ENCODE results near the gene CD247.

CD247 gene

GRCh38 chr1:167538657-167539056 is 20.3 kb upstream of the CD247 start:
- H3K27ac ChIP-seq (ENCODE audit: low read depth, low read length): no peak overlapping the region

GRCh38 chr1:167533851-167534300 is 15.5 kb upstream of the CD247 start:
- no peak overlapping the region for H3K9ac ChIP-seq (ENCODE audit: low read length)
- no peaks in the 10 kb centered on the region for H3K36me3 ChIP-seq (ENCODE audit: insufficient read depth, low read length)
- no peak overlapping the region for H3K4me3 ChIP-seq (ENCODE audit: low read depth in 1 of 2, low read length in 2 of 2)
- no peaks in the 10 kb centered on the region for H3K27me3 ChIP-seq (ENCODE audit: control insufficient read depth in 1 of 2, insufficient read depth in 2 of 2, low read length in 2 of 2)
- no peak overlapping the region for H3K27ac ChIP-seq (ENCODE audit: low read depth, low read length)
- peaks cover 11% of the 10 kb centered on the region for H3K4me1 ChIP-seq (ENCODE audit: insufficient read depth, low read length)
- no peaks in the 10 kb centered on the region for H3K9me3 ChIP-seq (ENCODE audit: low read length)

More at GRCh38 chr1:167538657-167539056, 20.3 kb upstream of the CD247 start:
- Histone ChIP-seq H3K9me3 (ENCODE audit: low read length) (no peaks in the 10 kb centered on the region), H3K27me3 (ENCODE audit: control insufficient read depth in 1 of 2, insufficient read depth in 2 of 2, low read length in 2 of 2) (no peaks in the 10 kb centered on the region), H3K4me1 (ENCODE audit: insufficient read depth, low read length) (peaks cover 6% of the 10 kb centered on the region), H3K4me3 (ENCODE audit: low read depth in 1 of 2, low read length in 2 of 2) (no peak overlapping the region), H3K9ac (ENCODE audit: low read length) (no peak overlapping the region), H3K36me3 (ENCODE audit: insufficient read depth, low read length) (peaks cover 3% of the 10 kb centered on the region)

DNA sequence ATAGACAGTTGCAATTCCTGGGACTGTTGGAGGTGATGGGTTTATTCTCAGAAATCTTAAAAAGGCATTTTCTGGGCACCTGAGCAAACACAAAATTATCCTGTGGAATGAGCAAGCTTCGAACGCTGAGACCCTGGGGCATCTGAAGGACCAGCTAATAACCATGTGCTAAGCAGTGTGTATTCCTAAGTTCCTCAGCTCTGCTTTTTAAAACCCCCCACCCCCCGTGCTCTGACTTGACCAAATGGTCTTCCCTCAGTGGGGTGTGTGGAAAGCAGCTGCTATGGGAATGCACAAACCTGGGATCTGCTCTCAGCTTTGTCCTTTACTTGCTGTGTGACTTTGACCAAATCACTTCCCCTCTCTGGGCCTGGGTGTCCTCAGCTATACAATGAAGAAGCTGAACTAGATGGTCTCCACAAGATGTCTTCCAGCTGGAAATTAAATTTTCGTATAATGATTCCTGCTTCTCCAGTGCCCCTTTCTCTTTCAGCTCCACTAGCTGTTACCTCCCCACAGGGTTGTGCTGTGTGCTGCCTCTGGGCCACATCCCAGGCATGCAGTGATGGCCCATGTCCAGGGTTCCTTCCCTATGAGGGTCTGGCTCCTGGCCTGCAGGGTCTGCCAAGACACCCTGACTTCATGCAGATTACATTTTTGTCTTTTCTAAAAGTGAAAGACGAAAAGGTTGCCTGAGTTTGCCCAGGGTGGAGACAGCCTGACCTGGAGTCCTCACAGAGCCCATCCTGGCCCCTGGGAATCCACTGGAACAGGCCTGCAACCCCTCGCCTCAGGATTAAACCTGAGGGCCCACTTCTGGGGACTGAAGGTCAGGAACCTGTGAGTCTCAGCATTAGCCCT is 14.9 kb upstream of the CD247 start:
- H3K9me3 ChIP-seq (ENCODE audit: low read length): no peaks in the 10 kb centered on the region
- no peak overlapping the region for H3K27ac ChIP-seq (ENCODE audit: low read depth, low read length)
- peaks cover 11% of the 10 kb centered on the region for H3K4me1 ChIP-seq (ENCODE audit: insufficient read depth, low read length)
- H3K9ac ChIP-seq (ENCODE audit: low read length): no peak overlapping the region
- no peaks in the 10 kb centered on the region for H3K27me3 ChIP-seq (ENCODE audit: control insufficient read depth in 1 of 2, insufficient read depth in 2 of 2, low read length in 2 of 2)
- no peak overlapping the region for H3K4me3 ChIP-seq (ENCODE audit: low read depth in 1 of 2, low read length in 2 of 2)
- H3K36me3 ChIP-seq (ENCODE audit: insufficient read depth, low read length): no peaks in the 10 kb centered on the region

GRCh38 chr1:167532375-167532774 is 14.0 kb upstream of the CD247 start:
- Histone ChIP-seq H3K9me3 (ENCODE audit: low read length) (no peaks in the 10 kb centered on the region), H3K4me3 (ENCODE audit: low read depth in 1 of 2, low read length in 2 of 2) (no peak overlapping the region)

GRCh38 chr1:167529829-167530474 is 11.6 kb upstream of the CD247 start:
- peaks cover 11% of the 10 kb centered on the region for H3K4me1 ChIP-seq (ENCODE audit: insufficient read depth, low read length)
- no peaks in the 10 kb centered on the region for H3K9me3 ChIP-seq (ENCODE audit: low read length)
- H3K27me3 ChIP-seq (ENCODE audit: control insufficient read depth in 1 of 2, insufficient read depth in 2 of 2, low read length in 2 of 2): no peaks in the 10 kb centered on the region
- H3K4me3 ChIP-seq (ENCODE audit: low read depth in 1 of 2, low read length in 2 of 2): no peak overlapping the region
- no peaks in the 10 kb centered on the region for H3K36me3 ChIP-seq (ENCODE audit: insufficient read depth, low read length)
- H3K9ac ChIP-seq (ENCODE audit: low read length): no peak overlapping the region
- H3K27ac ChIP-seq (ENCODE audit: low read depth, low read length): no peak overlapping the region

More at GRCh38 chr1:167532375-167532774, 14.0 kb upstream of the CD247 start:
- H3K4me1 ChIP-seq (ENCODE audit: insufficient read depth, low read length): peaks cover 11% of the 10 kb centered on the region
- H3K27me3 ChIP-seq (ENCODE audit: control insufficient read depth in 1 of 2, insufficient read depth in 2 of 2, low read length in 2 of 2): no peaks in the 10 kb centered on the region
- H3K36me3 ChIP-seq (ENCODE audit: insufficient read depth, low read length): no peaks in the 10 kb centered on the region
- no peak overlapping the region for H3K27ac ChIP-seq (ENCODE audit: low read depth, low read length)
- no peak overlapping the region for H3K9ac ChIP-seq (ENCODE audit: low read length)

DNA sequence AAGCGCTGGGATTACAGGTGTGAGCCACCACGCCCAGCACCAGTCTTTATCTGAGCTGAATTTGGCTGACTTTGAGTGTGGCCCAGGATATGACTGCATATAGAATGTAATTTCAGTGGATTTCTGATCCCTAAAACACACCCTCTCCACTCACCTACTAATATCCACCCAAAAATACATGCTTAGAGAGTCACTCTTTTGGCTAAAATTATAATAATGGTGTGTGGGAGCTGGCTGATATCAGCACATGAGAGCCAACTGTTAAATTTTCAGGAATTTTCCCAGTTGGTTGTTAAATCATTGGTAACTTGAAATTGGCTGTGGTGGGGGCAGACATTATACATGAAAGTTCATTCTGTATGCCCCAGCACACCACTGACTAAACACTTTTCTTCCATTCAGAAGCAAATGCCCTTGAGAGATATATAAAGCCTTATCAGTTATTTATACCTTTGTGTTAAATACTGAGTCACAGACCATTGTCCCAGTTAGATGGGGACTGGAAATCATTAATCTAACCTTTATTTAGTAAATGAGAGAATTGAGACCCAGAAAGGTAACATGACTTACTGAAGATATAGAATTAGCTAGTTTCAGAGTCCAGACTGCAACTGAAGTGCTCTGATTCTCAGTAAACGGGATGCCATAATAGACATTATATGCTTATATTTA is 9.9 kb upstream of the CD247 start:
- Histone ChIP-seq H3K9me3 (ENCODE audit: low read length) (no peaks in the 10 kb centered on the region), H3K27me3 (ENCODE audit: control insufficient read depth in 1 of 2, insufficient read depth in 2 of 2, low read length in 2 of 2) (no peaks in the 10 kb centered on the region), H3K4me3 (ENCODE audit: low read depth in 1 of 2, low read length in 2 of 2) (no peak overlapping the region), H3K36me3 (ENCODE audit: insufficient read depth, low read length) (no peaks in the 10 kb centered on the region), H3K27ac (ENCODE audit: low read depth, low read length) (no peak overlapping the region), H3K9ac (ENCODE audit: low read length) (no peak overlapping the region), H3K4me1 (ENCODE audit: insufficient read depth, low read length) (peaks cover 6% of the 10 kb centered on the region)

DNA sequence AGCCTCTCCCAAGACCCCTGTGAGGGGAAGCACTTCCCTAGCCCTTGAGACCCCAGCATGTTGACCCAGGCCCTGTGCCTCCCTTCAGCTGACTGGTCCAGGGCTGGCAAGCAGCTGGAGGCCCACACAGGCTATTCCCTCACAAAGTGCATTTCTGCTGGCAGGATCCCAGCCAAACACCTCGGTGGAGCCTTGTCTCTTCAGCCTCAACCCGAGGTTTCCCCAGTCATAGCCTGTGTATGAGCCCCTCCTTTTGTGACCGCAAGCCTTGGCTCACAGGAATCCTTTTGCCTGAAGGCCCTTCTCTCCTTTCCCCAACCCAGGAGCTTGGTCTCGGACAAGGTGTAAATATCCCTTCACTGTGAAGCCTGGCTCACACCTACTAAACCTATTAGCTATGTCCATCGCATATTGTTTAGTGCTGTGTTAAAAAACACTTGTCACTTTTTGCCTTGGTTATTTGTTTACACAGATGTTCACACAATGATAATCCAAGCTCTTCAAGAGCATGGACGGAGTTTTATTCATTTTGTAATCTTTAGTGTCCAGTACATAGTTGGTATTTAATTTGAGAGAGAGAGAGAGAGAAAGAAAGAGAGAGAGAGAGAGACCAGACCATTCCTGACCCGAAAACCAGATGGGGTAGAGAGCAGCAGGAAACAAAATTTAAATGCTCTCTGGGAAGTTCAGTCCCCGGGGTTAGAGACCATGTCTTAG is 8.5 kb upstream of the CD247 start:
- Histone ChIP-seq H3K36me3 (ENCODE audit: insufficient read depth, low read length) (no peaks in the 10 kb centered on the region), H3K9me3 (ENCODE audit: low read length) (no peaks in the 10 kb centered on the region), H3K4me1 (ENCODE audit: insufficient read depth, low read length) (peaks cover 6% of the 10 kb centered on the region), H3K27me3 (ENCODE audit: control insufficient read depth in 1 of 2, insufficient read depth in 2 of 2, low read length in 2 of 2) (no peaks in the 10 kb centered on the region), H3K4me3 (ENCODE audit: low read depth in 1 of 2, low read length in 2 of 2) (no peak overlapping the region), H3K27ac (ENCODE audit: low read depth, low read length) (no peak overlapping the region), H3K9ac (ENCODE audit: low read length) (no peak overlapping the region)

- Histone ChIP-seq H3K4me1 (ENCODE audit: insufficient read depth, low read length) (no peaks in the 10 kb centered on the region), H3K27ac (ENCODE audit: low read depth, low read length) (no peak overlapping the region), H3K9me3 (ENCODE audit: low read length) (no peaks in the 10 kb centered on the region), H3K9ac (ENCODE audit: low read length) (no peak overlapping the region), H3K4me3 (ENCODE audit: low read depth in 1 of 2, low read length in 2 of 2) (no peak overlapping the region), H3K27me3 (ENCODE audit: control insufficient read depth in 1 of 2, insufficient read depth in 2 of 2, low read length in 2 of 2) (no peaks in the 10 kb centered on the region), H3K36me3 (ENCODE audit: insufficient read depth, low read length) (no peaks in the 10 kb centered on the region)
Measured at GRCh38 chr1:167524651-167525050, 6.3 kb upstream of the CD247 start.

DNA sequence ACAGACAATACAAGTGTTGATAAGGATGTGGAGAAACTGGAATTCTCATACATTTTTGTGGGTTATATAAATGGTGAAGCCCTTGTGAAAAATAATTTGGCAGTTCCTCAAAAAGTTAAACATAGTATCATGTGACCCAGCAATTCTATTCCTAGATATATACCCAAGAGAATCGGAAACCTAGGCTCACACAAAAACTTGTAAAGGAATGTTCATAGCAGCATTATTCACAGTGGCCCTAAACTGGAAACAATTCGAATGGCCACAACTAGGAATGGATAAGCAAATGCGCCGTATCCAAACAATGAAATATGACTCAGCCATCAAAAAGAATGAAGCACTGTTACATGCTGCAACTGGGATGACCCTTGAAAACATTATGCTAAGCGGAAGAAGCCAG is 3.9 kb upstream of the CD247 start:
- H3K27ac ChIP-seq (ENCODE audit: low read depth, low read length): no peak overlapping the region
- H3K4me1 ChIP-seq (ENCODE audit: insufficient read depth, low read length): no peaks in the 10 kb centered on the region
- no peaks in the 10 kb centered on the region for H3K27me3 ChIP-seq (ENCODE audit: control insufficient read depth in 1 of 2, insufficient read depth in 2 of 2, low read length in 2 of 2)
- no peak overlapping the region for H3K9ac ChIP-seq (ENCODE audit: low read length)
- no peaks in the 10 kb centered on the region for H3K36me3 ChIP-seq (ENCODE audit: insufficient read depth, low read length)
- H3K9me3 ChIP-seq (ENCODE audit: low read length): no peaks in the 10 kb centered on the region
- H3K4me3 ChIP-seq (ENCODE audit: low read depth in 1 of 2, low read length in 2 of 2): no peak overlapping the region

- Histone ChIP-seq H3K9ac (ENCODE audit: low read length) (no peak overlapping the region), H3K27ac (ENCODE audit: low read depth, low read length) (no peak overlapping the region), H3K27me3 (ENCODE audit: control insufficient read depth in 1 of 2, insufficient read depth in 2 of 2, low read length in 2 of 2) (no peaks in the 10 kb centered on the region), H3K36me3 (ENCODE audit: insufficient read depth, low read length) (no peaks in the 10 kb centered on the region), H3K9me3 (ENCODE audit: low read length) (no peaks in the 10 kb centered on the region), H3K4me1 (ENCODE audit: insufficient read depth, low read length) (no peaks in the 10 kb centered on the region), H3K4me3 (ENCODE audit: low read depth in 1 of 2, low read length in 2 of 2) (no peak overlapping the region)
Measured at GRCh38 chr1:167520711-167521206, 2.4 kb upstream of the CD247 start.
